Thyroid gland (tissue), 4 donors: Measurements from ENCODE around the gene PLEKHH1.

Experiments used
- POLR2A ChIP-seq, 2 donors: fragments of 450-650 bp; IDR thresholded peaks; one replicate each; pipeline ENCODE4 v1.6.1; 2017; ENCODE audit warnings: antibody characterized with exemption in 2 of 2, mild to moderate bottlenecking in 2 of 2, moderate library complexity in 1 of 2
- TF ChIP-seq, protein P1 (sequence below), 6 experiments: fragments of 200-600 bp in 3 of 6; fragments of 450-650 bp in 3 of 6; sonication (generic) in 3 of 6; IDR thresholded peaks; one replicate each; pipeline ENCODE4 v1.5.1; 2016 to 2019; ENCODE audit warnings: antibody characterized with exemption in 6 of 6, mild to moderate bottlenecking in 2 of 6, inconsistent platforms in 1 of 6, moderate library complexity in 1 of 6

GRCh38 chr14:67525389-67525788, 7.7 kb upstream of the PLEKHH1 start:
- TF ChIP-seq, protein P1, sequence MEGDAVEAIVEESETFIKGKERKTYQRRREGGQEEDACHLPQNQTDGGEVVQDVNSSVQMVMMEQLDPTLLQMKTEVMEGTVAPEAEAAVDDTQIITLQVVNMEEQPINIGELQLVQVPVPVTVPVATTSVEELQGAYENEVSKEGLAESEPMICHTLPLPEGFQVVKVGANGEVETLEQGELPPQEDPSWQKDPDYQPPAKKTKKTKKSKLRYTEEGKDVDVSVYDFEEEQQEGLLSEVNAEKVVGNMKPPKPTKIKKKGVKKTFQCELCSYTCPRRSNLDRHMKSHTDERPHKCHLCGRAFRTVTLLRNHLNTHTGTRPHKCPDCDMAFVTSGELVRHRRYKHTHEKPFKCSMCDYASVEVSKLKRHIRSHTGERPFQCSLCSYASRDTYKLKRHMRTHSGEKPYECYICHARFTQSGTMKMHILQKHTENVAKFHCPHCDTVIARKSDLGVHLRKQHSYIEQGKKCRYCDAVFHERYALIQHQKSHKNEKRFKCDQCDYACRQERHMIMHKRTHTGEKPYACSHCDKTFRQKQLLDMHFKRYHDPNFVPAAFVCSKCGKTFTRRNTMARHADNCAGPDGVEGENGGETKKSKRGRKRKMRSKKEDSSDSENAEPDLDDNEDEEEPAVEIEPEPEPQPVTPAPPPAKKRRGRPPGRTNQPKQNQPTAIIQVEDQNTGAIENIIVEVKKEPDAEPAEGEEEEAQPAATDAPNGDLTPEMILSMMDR (IDR thresholded peaks at IDR 0.05), result no peak
- no peak for TF ChIP-seq POLR2A (IDR thresholded peaks at IDR 0.05)
